ENCODE results near the gene EIF2S3. TPM values are rescaled to one million over a fixed set of nuclear protein-coding genes. Genes with fewer than 3 reads are reported as not detected.

The EIF2S3 gene
- 247 and 315 TPM in 2 replicates for total RNA-seq

DNA sequence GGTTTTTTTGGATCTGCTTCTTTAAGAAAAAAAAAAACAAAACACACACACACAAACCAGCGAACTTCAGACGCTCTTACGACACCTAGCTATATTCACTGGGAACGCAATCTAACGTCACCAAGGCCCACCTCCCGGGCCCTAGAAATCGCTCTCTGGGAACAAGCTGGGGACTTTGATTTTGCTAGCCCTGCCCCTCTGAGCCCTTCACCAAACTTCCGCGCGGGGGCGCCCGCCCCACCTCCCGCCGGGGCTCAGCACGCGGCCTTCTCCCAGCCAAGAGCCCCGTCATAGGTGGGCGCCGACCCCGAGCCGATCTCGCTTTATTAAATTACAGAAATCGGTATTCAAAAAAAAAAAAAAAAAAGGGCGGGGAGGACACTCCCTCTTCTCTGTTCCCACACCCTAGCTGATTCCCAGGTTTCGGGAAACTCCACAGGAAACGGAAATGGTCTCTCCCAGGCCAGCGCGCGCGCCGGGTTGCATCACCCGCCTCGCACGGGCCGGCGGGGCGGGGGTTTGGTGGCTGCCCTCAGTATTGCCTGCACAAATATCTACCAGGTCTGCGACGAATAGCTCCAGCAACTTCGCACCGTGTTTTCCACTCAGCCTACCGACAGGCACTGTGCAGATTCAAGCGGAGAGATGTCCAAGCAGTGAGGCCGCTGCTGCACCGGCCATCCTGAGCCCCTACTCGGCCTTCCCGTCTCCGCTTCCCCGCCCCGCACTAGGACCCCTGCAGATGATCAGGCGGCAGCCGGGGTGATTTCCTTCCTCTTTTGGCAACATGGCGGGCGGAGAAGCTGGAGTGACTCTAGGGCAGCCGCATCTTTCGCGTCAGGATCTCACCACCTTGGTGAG, at the start of gene EIF2S3:
TSS of gene EIF2S3 (plus strand) at position 775 of the 861 bp plus-strand sequence. CDS start at position 788, 13 bp downstream.
- FAIRE-seq (no peak), DNase-seq (ENCODE audit: low read depth) (peak; percentile 87)
- TF ChIP-seq CTCF (IDR thresholded peaks at IDR 0.05; ENCODE audit: insufficient read depth, low read length, severe bottlenecking): peak; percentile 58
- Histone ChIP-seq H3K27me3 (ENCODE audit: control insufficient read depth, insufficient read depth, low read length) (no peaks in the 10 kb centered on the region), H3K4me3 (ENCODE audit: low read depth, low read length) (peak within 1 kb of the TSS; percentile 91), H3K36me3 (ENCODE audit: control insufficient read depth, insufficient read depth, low read length) (peaks cover 4% of the 10 kb centered on the region)

GRCh38 chrX:24005028-24005427, 49.7 kb upstream of the EIF2S3 start:
- no peaks in the 10 kb centered on the region for H3K36me3 ChIP-seq (ENCODE audit: control insufficient read depth, insufficient read depth, low read length)

DNA sequence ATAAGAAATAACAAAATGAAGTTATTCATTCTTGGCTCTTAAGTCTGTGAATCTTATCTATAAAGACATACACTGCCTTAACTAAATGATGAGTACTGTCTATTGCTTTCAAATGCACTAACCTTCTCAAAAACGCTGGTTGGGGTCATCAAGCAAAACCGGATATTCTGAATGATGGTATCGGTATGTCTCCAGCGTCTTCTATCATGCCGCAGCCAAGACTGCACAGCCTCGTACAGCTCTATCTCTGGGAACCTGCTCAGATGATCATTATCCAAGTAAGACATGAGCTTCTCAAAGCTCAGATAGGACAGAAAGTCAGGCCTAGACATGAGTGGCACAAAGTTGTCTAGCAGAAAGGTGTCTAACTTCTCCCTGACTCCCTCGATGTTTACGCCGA, 48.9 kb upstream of the EIF2S3 start:
- DNase-seq (ENCODE audit: low read depth): no peak
- TF ChIP-seq CTCF (IDR thresholded peaks at IDR 0.05; ENCODE audit: insufficient read depth, low read length, severe bottlenecking): no peak
- no peaks in the 10 kb centered on the region for H3K36me3 ChIP-seq (ENCODE audit: control insufficient read depth, insufficient read depth, low read length)
- H3K4me3 ChIP-seq (ENCODE audit: low read depth, low read length): no peak overlapping the region
- FAIRE-seq: no peak
- H3K27me3 ChIP-seq (ENCODE audit: control insufficient read depth, insufficient read depth, low read length): no peaks in the 10 kb centered on the region

More at GRCh38 chrX:24005028-24005427, 49.7 kb upstream of the EIF2S3 start:
- no peak for DNase-seq (ENCODE audit: low read depth)
- TF ChIP-seq CTCF (IDR thresholded peaks at IDR 0.05; ENCODE audit: insufficient read depth, low read length, severe bottlenecking): no peak
- Histone ChIP-seq H3K27me3 (ENCODE audit: control insufficient read depth, insufficient read depth, low read length) (no peaks in the 10 kb centered on the region), H3K4me3 (ENCODE audit: low read depth, low read length) (no peak overlapping the region)
- FAIRE-seq: no peak

DNA sequence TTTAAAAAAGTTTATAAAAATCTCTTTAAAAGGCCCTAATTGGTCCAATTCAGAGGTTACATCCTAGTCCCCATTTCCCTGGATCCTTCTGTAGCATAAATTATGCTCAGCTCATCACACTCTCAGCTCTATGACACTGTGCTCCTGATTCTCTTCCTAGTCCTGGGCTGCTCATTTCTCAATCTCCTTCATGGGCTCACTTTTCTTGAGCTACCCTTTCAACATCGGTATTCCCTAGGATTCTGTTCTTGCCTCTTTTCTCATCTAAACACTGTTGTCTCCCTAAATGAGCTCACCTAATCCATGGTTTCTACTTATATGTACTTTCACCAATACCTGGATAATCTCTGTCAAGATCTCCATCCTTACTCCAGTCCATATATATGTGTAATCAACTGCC, 42.5 kb upstream of the EIF2S3 start:
- H3K4me3 ChIP-seq (ENCODE audit: low read depth, low read length): no peak overlapping the region
- no peaks in the 10 kb centered on the region for H3K27me3 ChIP-seq (ENCODE audit: control insufficient read depth, insufficient read depth, low read length)
- no peaks in the 10 kb centered on the region for H3K36me3 ChIP-seq (ENCODE audit: control insufficient read depth, insufficient read depth, low read length)
- FAIRE-seq (no peak), DNase-seq (ENCODE audit: low read depth) (no peak)
- TF ChIP-seq CTCF (IDR thresholded peaks at IDR 0.05; ENCODE audit: insufficient read depth, low read length, severe bottlenecking): no peak

DNA sequence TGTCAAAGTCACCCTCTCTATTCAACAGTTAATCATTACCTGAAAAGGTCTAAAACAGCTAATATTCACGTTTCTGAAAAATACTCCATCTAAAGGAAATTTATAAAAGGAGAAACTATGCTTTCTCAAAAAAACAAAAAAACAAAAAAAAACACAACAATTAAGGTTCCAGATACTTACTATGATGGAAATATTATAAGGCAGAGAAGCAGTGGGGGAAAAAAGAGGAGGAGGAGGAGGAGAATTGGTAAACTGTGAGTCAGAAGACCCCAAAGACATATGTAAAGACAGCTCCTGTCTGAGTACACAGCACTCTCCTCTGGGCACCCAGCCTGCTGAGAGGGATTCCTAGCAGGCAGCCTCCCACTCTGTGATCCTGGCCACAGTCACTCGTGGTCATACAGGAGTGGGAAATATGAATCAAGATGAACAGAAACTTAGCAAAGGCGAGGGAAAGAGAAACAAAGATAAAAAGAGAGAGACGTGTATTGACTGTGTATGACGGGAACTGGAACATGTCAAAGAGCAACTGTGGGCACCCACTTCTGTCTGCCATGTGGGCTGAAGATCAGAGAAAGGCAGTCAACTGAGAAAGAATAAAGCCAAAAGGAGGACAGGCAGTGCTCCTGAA, 40.3 kb upstream of the EIF2S3 start:
- H3K4me3 ChIP-seq (ENCODE audit: low read depth, low read length): no peak overlapping the region
- FAIRE-seq: no peak
- no peak for DNase-seq (ENCODE audit: low read depth)

More for the DNA sequence above, 40.3 kb upstream of the EIF2S3 start:
- TF ChIP-seq CTCF (IDR thresholded peaks at IDR 0.05; ENCODE audit: insufficient read depth, low read length, severe bottlenecking): no peak
- Histone ChIP-seq H3K36me3 (ENCODE audit: control insufficient read depth, insufficient read depth, low read length) (no peaks in the 10 kb centered on the region), H3K27me3 (ENCODE audit: control insufficient read depth, insufficient read depth, low read length) (no peaks in the 10 kb centered on the region)

Measured in bronchial epithelial cell (primary cell).